ENCODE results near the gene SOD2.

SOD2 gene

GRCh38 chr6:159729598-159730331, 36.7 kb upstream of the SOD2 start:
- H3K4me3 ChIP-seq (ENCODE audit: low read depth in 1 of 2, low read length in 2 of 2): peak overlapping the region; percentile 53 to 72; a peak in 3 of 4 replicates
- H3K27ac ChIP-seq (ENCODE audit: low read length): peak overlapping the region; percentile 15; the same call in 1 of the 2 replicates
- ATAC-seq (ENCODE audit: insufficient read depth, low read depth) (no peak), DNase-seq (no peak)
- H2AFZ ChIP-seq (ENCODE audit: low read depth, low read length): no peak overlapping the region
- peak overlapping the region; percentile 97 for H3K9ac ChIP-seq (ENCODE audit: low read depth, low read length)
- peaks cover 66% of the 10 kb centered on the region for H4K20me1 ChIP-seq (ENCODE audit: insufficient read depth, low read length)
- peaks cover 99% of the 10 kb centered on the region for H3K79me2 ChIP-seq (ENCODE audit: insufficient read depth, low read length)
- H3K9me3 ChIP-seq (ENCODE audit: insufficient read depth, low read length, severe bottlenecking): no peaks in the 10 kb centered on the region
- TF ChIP-seq CTCF (IDR thresholded peaks at IDR 0.05; ENCODE audit: borderline replicate concordance, extremely low read depth, low read length, poor library complexity, severe bottlenecking): no peak
- TF ChIP-seq EZH2 (IDR thresholded peaks at IDR 0.05; ENCODE audit: borderline replicate concordance, low read depth, low read length, severe bottlenecking): no peak
- H3K36me3 ChIP-seq (ENCODE audit: insufficient read depth, low read length): peaks cover 24% of the 10 kb centered on the region
- no peaks in the 10 kb centered on the region for H3K27me3 ChIP-seq (ENCODE audit: insufficient read depth, low read length, poor library complexity)
- peak overlapping the region; percentile 94 for H3K4me2 ChIP-seq (ENCODE audit: insufficient read depth, low read length)
- H3K4me1 ChIP-seq (ENCODE audit: insufficient read depth, low read length): peaks cover 50% of the 10 kb centered on the region

- Histone ChIP-seq H2AFZ (ENCODE audit: low read depth, low read length) (no peak overlapping the region), H3K4me1 (ENCODE audit: insufficient read depth, low read length) (peaks cover 56% of the 10 kb centered on the region), H3K9me3 (ENCODE audit: insufficient read depth, low read length, severe bottlenecking) (no peaks in the 10 kb centered on the region), H3K79me2 (ENCODE audit: insufficient read depth, low read length) (peaks cover 99% of the 10 kb centered on the region), H3K4me3 (ENCODE audit: low read depth in 1 of 2, low read length in 2 of 2) (peak overlapping the region; percentile 53 to 72), H3K27ac (ENCODE audit: low read length) (peak overlapping the region; percentile 90), H3K4me2 (ENCODE audit: insufficient read depth, low read length) (peak overlapping the region; percentile 94), H4K20me1 (ENCODE audit: insufficient read depth, low read length) (peaks cover 55% of the 10 kb centered on the region), H3K27me3 (ENCODE audit: insufficient read depth, low read length, poor library complexity) (no peaks in the 10 kb centered on the region), H3K9ac (ENCODE audit: low read depth, low read length) (peak overlapping the region; percentile 97), H3K36me3 (ENCODE audit: insufficient read depth, low read length) (peaks cover 33% of the 10 kb centered on the region)
- ATAC-seq (ENCODE audit: insufficient read depth, low read depth): no peak
- TF ChIP-seq EZH2 (IDR thresholded peaks at IDR 0.05; ENCODE audit: borderline replicate concordance, low read depth, low read length, severe bottlenecking) (no peak), CTCF (IDR thresholded peaks at IDR 0.05; ENCODE audit: borderline replicate concordance, extremely low read depth, low read length, poor library complexity, severe bottlenecking) (no peak)
- DNase-seq: no peak
Observed at GRCh38 chr6:159728531-159728964, 35.5 kb upstream of the SOD2 start.

- H3K9ac ChIP-seq (ENCODE audit: low read depth, low read length): peak overlapping the region; percentile 97
- peak; percentile 39 for ATAC-seq (ENCODE audit: insufficient read depth, low read depth)
- H4K20me1 ChIP-seq (ENCODE audit: insufficient read depth, low read length): peaks cover 54% of the 10 kb centered on the region
- peaks cover 98% of the 10 kb centered on the region for H3K79me2 ChIP-seq (ENCODE audit: insufficient read depth, low read length)
- no peak for DNase-seq
- H3K27ac ChIP-seq (ENCODE audit: low read length): peak overlapping the region; percentile 90
- TF ChIP-seq EZH2 (IDR thresholded peaks at IDR 0.05; ENCODE audit: borderline replicate concordance, low read depth, low read length, severe bottlenecking) (no peak), CTCF (IDR thresholded peaks at IDR 0.05; ENCODE audit: borderline replicate concordance, extremely low read depth, low read length, poor library complexity, severe bottlenecking) (no peak)
- no peaks in the 10 kb centered on the region for H3K27me3 ChIP-seq (ENCODE audit: insufficient read depth, low read length, poor library complexity)
- H3K9me3 ChIP-seq (ENCODE audit: insufficient read depth, low read length, severe bottlenecking): no peaks in the 10 kb centered on the region
- H3K4me2 ChIP-seq (ENCODE audit: insufficient read depth, low read length): peak overlapping the region; percentile 94
- peaks cover 56% of the 10 kb centered on the region for H3K4me1 ChIP-seq (ENCODE audit: insufficient read depth, low read length)
- peaks cover 38% of the 10 kb centered on the region for H3K36me3 ChIP-seq (ENCODE audit: insufficient read depth, low read length)
- peak overlapping the region; percentile 53 for H2AFZ ChIP-seq (ENCODE audit: low read depth, low read length)
- H3K4me3 ChIP-seq (ENCODE audit: low read depth in 1 of 2, low read length in 2 of 2): peak overlapping the region; percentile 53 to 72
Observed at GRCh38 chr6:159727717-159728445, 34.8 kb upstream of the SOD2 start.
